CD14-positive monocyte (primary cell): ENCODE measurements around the gene STON2. TPM values are rescaled to one million over a fixed set of nuclear protein-coding genes. Genes with fewer than 3 reads are reported as not detected.
A peak's percentile ranks its signal among the peaks of the same experiment; 100 is the strongest.

Experiments
- DNase-seq, 3 donors: peaks; one replicate each; pipeline ENCODE4 v3.0.0-alpha.2; 2011 to 2022
- H2AFZ ChIP-seq: 2 replicates; pipeline ENCODE4 v1.6.0; 2012; ENCODE audit warnings: mild to moderate bottlenecking, low read depth, low read length, inconsistent platforms; ENCODE audit not compliant: insufficient read depth, poor library complexity, severe bottlenecking
- H3K27ac ChIP-seq, 2 donors: 1 replicate in 1 of 2; 2 replicates in 1 of 2; pipeline ENCODE4 v1.5.1; 2012 to 2013; ENCODE audit warnings: low read length in 2 of 2, control low read depth in 1 of 2, inconsistent platforms in 1 of 2, low read depth in 1 of 2, mild to moderate bottlenecking in 1 of 2
- H3K27me3 ChIP-seq, 2 donors: one replicate each; pipeline versions ENCODE4 v1.6.0 to v1.6.1; 2011 to 2013; ENCODE audit warnings: low read length in 2 of 2; ENCODE audit not compliant: control insufficient read depth in 2 of 2, insufficient read depth in 2 of 2
- H3K36me3 ChIP-seq, 2 donors: replicated peaks in 1 of 2; 1 replicate in 1 of 2; 2 replicates in 1 of 2; pipeline versions ENCODE4 v1.5.1 to v1.6.1; 2012 to 2013; ENCODE audit warnings: low read length in 2 of 2, control low read depth in 1 of 2, inconsistent platforms in 1 of 2, mild to moderate bottlenecking in 1 of 2; ENCODE audit not compliant: insufficient read depth in 2 of 2, control insufficient read depth in 1 of 2
- H3K4me1 ChIP-seq, 2 donors: 1 replicate in 1 of 2; 2 replicates in 1 of 2; pipeline versions ENCODE4 v1.5.1 to v1.6.1; 2012 to 2013; ENCODE audit warnings: low read length in 2 of 2, control low read depth in 1 of 2, inconsistent platforms in 1 of 2, mild to moderate bottlenecking in 1 of 2, moderate library complexity in 1 of 2; ENCODE audit not compliant: insufficient read depth in 2 of 2, control insufficient read depth in 1 of 2
- H3K4me2 ChIP-seq: replicated peaks from 2 replicates; pipeline ENCODE3; 2012; ENCODE audit warnings: low read length, moderate library complexity, mild to moderate bottlenecking; ENCODE audit not compliant: poor library complexity, severe bottlenecking; ENCODE audit errors: extremely low read depth
- H3K4me3 ChIP-seq, 3 experiments: fragments of 200-600 bp in 1 of 3; sonication (generic) in 1 of 3; replicated peaks in 1 of 3; 1 replicate in 2 of 3; 2 replicates in 1 of 3; pipeline ENCODE4 v1.5.1; 2011 to 2013; ENCODE audit warnings: low read length in 3 of 3, mild to moderate bottlenecking in 3 of 3, control low read depth in 2 of 3, low read depth in 2 of 3, inconsistent platforms in 1 of 3, moderate library complexity in 1 of 3
- H3K79me2 ChIP-seq: 2 replicates; pipeline ENCODE4 v1.6.0; 2012; ENCODE audit warnings: mild to moderate bottlenecking, control low read depth, inconsistent platforms, low read length, moderate library complexity; ENCODE audit not compliant: insufficient read depth
- H3K9ac ChIP-seq: 2 replicates; pipeline ENCODE4 v1.6.0; 2017; ENCODE audit warnings: low read length, mild to moderate bottlenecking; ENCODE audit not compliant: insufficient read depth, poor library complexity, severe bottlenecking
- H3K9me3 ChIP-seq, 2 donors: replicated peaks in 1 of 2; 1 replicate in 1 of 2; 2 replicates in 1 of 2; pipeline versions ENCODE4 v1.5.1 to v1.6.1; 2012 to 2013; ENCODE audit warnings: low read length in 2 of 2, control low read depth in 1 of 2; ENCODE audit not compliant: control insufficient read depth in 1 of 2, insufficient read depth in 1 of 2
- H4K20me1 ChIP-seq: 2 replicates; pipeline ENCODE4 v1.6.0; 2012; ENCODE audit warnings: mild to moderate bottlenecking, low read length, control low read depth, moderate library complexity; ENCODE audit not compliant: insufficient read depth
- H3K27ac Mint-ChIP-seq, 7 donors: one replicate each; pipeline ENCODE4 v1.8.0; 2020; ENCODE audit warnings: mild to moderate bottlenecking in 7 of 7, mixed read lengths in 7 of 7, moderate library complexity in 6 of 7, inconsistent platforms in 2 of 7
- H3K27me3 Mint-ChIP-seq, 3 donors: one replicate each; pipeline ENCODE4 v1.8.0; 2021 to 2022; ENCODE audit warnings: low read depth in 3 of 3, mild to moderate bottlenecking in 3 of 3, mixed read lengths in 3 of 3, moderate library complexity in 3 of 3, inconsistent platforms in 1 of 3
- H3K36me3 Mint-ChIP-seq, 2 donors: one replicate each; pipeline ENCODE4 v1.8.0; 2020; ENCODE audit warnings: mixed read lengths in 2 of 2, inconsistent platforms in 1 of 2, mild to moderate bottlenecking in 1 of 2
- H3K4me1 Mint-ChIP-seq: one replicate; pipeline ENCODE4 v1.8.0; 2020; ENCODE audit warnings: mild to moderate bottlenecking, mixed read lengths
- H3K4me3 Mint-ChIP-seq, 2 donors: one replicate each; pipeline ENCODE4 v1.8.0; 2020; ENCODE audit warnings: mild to moderate bottlenecking in 2 of 2, mixed read lengths in 2 of 2, moderate library complexity in 1 of 2
- H3K9me3 Mint-ChIP-seq, 7 donors: one replicate each; pipeline ENCODE4 v1.8.0; 2020 to 2022; ENCODE audit warnings: mixed read lengths in 7 of 7, mild to moderate bottlenecking in 6 of 7, moderate library complexity in 6 of 7, inconsistent platforms in 2 of 7
- CTCF ChIP-seq: fragments of 200-600 bp; IDR thresholded peaks from one replicate; pipeline ENCODE4 v1.8.0; 2022; ENCODE audit warnings: antibody characterized with exemption, mild to moderate bottlenecking
- WGBS: methylation state at CpG from one replicate; pipeline ENCODE4 v1.1.5; 2013; ENCODE audit warnings: missing lambda C conversion rate; ENCODE audit not compliant: insufficient coverage; 5-methylcytosine and 5-hydroxymethylcytosine counted together
- intact Hi-C, 2 donors: fragments of 100-400 bp; cut with micrococcal nuclease; formaldehyde crosslinking; loops; one replicate each; pipeline versions ENCODE4 v1.15.0 to v1.15.1; 2023
- polyA plus RNA-seq, 3 donors: library from polyadenylated mRNA; depleted of rRNA in 1 of 3; unstranded in 2 of 3; stranded (reverse) in 1 of 3; fragments of 300-500 nt in 2 of 3; fragments of >200 nt in 1 of 3; fragmentation: Illumina TruSeq in 2 of 3; gene quantifications; 1 replicate in 2 of 3; 2 replicates in 1 of 3; pipeline ENCODE4 v1.2.3, GENCODE V29; 2012 to 2021

The STON2 gene
- polyA plus RNA-seq, 3 donors: 1.6 to 3.2 (median 2.1) TPM

GRCh38 chr14:81222691-81223090 is 177.4 kb downstream of the STON2 start:
- no peaks in the 10 kb centered on the region for H3K27me3 Mint-ChIP-seq
- Histone ChIP-seq H4K20me1 (no peaks in the 10 kb centered on the region), H3K9me3 (no peaks in the 10 kb centered on the region), H3K36me3 (no peaks in the 10 kb centered on the region), H2AFZ (no peak overlapping the region), H3K4me1 (peaks cover 17 to 31% of the 10 kb centered on the region in 2 donors), H3K27ac (no peak overlapping the region), H3K79me2 (peaks cover 25% of the 10 kb centered on the region), H3K4me3 (no peak overlapping the region), H3K9ac (no peak overlapping the region), H3K4me2 (no peak overlapping the region), H3K27me3 (no peaks in the 10 kb centered on the region)
- peaks cover 20% of the 10 kb centered on the region for H3K4me1 Mint-ChIP-seq
- no peak overlapping the region for H3K27ac Mint-ChIP-seq
- no peak for DNase-seq
- 100% methylated on average over 1 of the region's 2 CpGs for WGBS
- peaks cover 0 to 2% (median 0%) of the 10 kb centered on the region in 7 donors for H3K9me3 Mint-ChIP-seq
- H3K4me3 Mint-ChIP-seq: no peak overlapping the region
- no peaks in the 10 kb centered on the region for H3K36me3 Mint-ChIP-seq
- no peak for TF ChIP-seq CTCF
- intact Hi-C loops: loop anchor here (5.0 to 10.0 kb wide), 3 partner anchors 48 to 310 kb away; partner anchors contain the start of gene SEL1L (in 1 of the 2)

- intact Hi-C loops: loop anchor here (5.0 to 10.0 kb wide), 3 partner anchors 47 to 310 kb away; partner anchors contain the start of gene SEL1L (in 1 of the 2)
- Mint-ChIP-seq H3K27ac (peak overlapping the region in 5 of 7 donors; percentile 98 to 99 (median 98)), H3K4me3 (peak overlapping the region in 1 of 2 donors; percentile 82), H3K9me3 (peaks cover 0 to 2% (median 0%) of the 10 kb centered on the region in 7 donors), H3K4me1 (peaks cover 25% of the 10 kb centered on the region), H3K36me3 (no peaks in the 10 kb centered on the region), H3K27me3 (no peaks in the 10 kb centered on the region)
- TF ChIP-seq CTCF: no peak
- no peak for DNase-seq
- Histone ChIP-seq H3K27me3 (no peaks in the 10 kb centered on the region), H2AFZ (peak overlapping the region; percentile 82), H3K36me3 (no peaks in the 10 kb centered on the region), H3K27ac (peak overlapping the region in 1 of 2 donors; percentile 99), H3K4me2 (peak overlapping the region; percentile 73), H3K4me1 (peaks cover 23 to 32% of the 10 kb centered on the region in 2 donors), H3K4me3 (peak overlapping the region in 1 of 3 experiments; percentile 98), H4K20me1 (no peaks in the 10 kb centered on the region), H3K9me3 (no peaks in the 10 kb centered on the region), H3K9ac (no peak overlapping the region), H3K79me2 (peaks cover 31% of the 10 kb centered on the region)
- WGBS: 100% methylated on average over 3 of the region's 5 CpGs
These were observed 178.0 kb downstream of the STON2 start for GRCh38 chr14:81222126-81222525.
